ENCODE results near the gene S1PR1.

The S1PR1 gene

GRCh38 chr1:101247404-101248287 lies 10.8 kb downstream of the S1PR1 start:
- peak overlapping the region; percentile 58 to 82 (median 70) for H3K4me2 ChIP-seq
- H3K4me1 ChIP-seq = peaks cover 28 to 53% (median 41%) of the 10 kb centered on the region in 10 experiments
- no peak overlapping the region for H3K4me3 ChIP-seq
- no peak for TF ChIP-seq Cebpa-rat (IDR thresholded peaks at IDR 0.05)
- peaks cover 0 to 7% (median 0%) of the 10 kb centered on the region in 11 experiments; a peak in 2 of 22 replicates for H3K9me3 ChIP-seq (replicated peaks in 1 of 11)
- peaks cover 0 to 16% (median 2%) of the 10 kb centered on the region in 11 experiments; a peak in 14 of 22 replicates for H3K36me3 ChIP-seq
- H3K27ac ChIP-seq = no peak overlapping the region
- H3K27me3 ChIP-seq = no peaks in the 10 kb centered on the region
- no peaks in the 10 kb centered on the region; a peak in 1 of 22 replicates for H4K20me1 ChIP-seq
- no peak overlapping the region for H3K9ac ChIP-seq

GRCh38 chr1:101250222-101250621 lies 13.4 kb downstream of the S1PR1 start:
- Histone ChIP-seq H3K9me3 (replicated peaks in 1 of 11) (no peaks in the 10 kb centered on the region; a peak in 1 of 22 replicates), H3K4me2 (peak overlapping the region in 9 of 11 experiments; percentile 3 to 58 (median 26); a peak in 12 of 22 replicates), H3K27me3 (no peaks in the 10 kb centered on the region), H3K36me3 (no peaks in the 10 kb centered on the region), H3K4me3 (no peak overlapping the region), H3K9ac (no peak overlapping the region), H3K4me1 (peaks cover 28 to 53% (median 44%) of the 10 kb centered on the region in 10 experiments), H4K20me1 (no peaks in the 10 kb centered on the region), H3K27ac (no peak overlapping the region)
- TF ChIP-seq Cebpa-rat (IDR thresholded peaks at IDR 0.05) = no peak

- TF ChIP-seq Cebpa-rat (IDR thresholded peaks at IDR 0.05) = no peak
- Histone ChIP-seq H3K36me3 (no peaks in the 10 kb centered on the region), H3K27ac (no peak overlapping the region), H3K4me1 (peaks cover 28 to 52% (median 42%) of the 10 kb centered on the region in 10 experiments), H4K20me1 (no peaks in the 10 kb centered on the region), H3K4me3 (no peak overlapping the region), H3K4me2 (peak overlapping the region; percentile 3 to 58 (median 33); a peak in 14 of 22 replicates), H3K9ac (no peak overlapping the region), H3K9me3 (replicated peaks in 1 of 11) (no peaks in the 10 kb centered on the region; a peak in 1 of 22 replicates), H3K27me3 (no peaks in the 10 kb centered on the region)
Measured at GRCh38 chr1:101250656-101251272, 13.9 kb downstream of the S1PR1 start.

DNA sequence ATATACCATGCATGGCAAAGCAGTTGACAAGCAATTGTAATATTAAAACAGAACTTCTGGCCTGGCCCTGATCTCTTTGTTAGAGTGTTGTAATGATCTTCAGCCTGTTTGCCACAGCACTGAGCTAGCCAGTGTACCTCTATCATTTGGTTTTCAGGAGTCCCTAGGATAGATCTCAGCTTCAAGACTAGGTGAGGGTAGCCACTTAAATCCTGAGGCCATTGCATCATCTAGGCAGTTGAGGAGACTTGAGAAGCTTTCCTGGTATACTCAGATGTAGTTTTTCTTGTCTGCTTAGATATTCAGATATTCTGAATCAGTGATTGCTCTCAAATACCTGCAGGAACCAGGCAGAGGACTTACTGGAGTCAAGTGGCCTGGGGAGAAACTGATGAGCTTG lies 14.7 kb downstream of the S1PR1 start:
- Histone ChIP-seq H3K36me3 (no peaks in the 10 kb centered on the region), H3K27ac (no peak overlapping the region), H4K20me1 (no peaks in the 10 kb centered on the region), H3K4me3 (no peak overlapping the region), H3K27me3 (no peaks in the 10 kb centered on the region), H3K4me1 (peaks cover 21 to 51% (median 35%) of the 10 kb centered on the region in 10 experiments), H3K9me3 (replicated peaks in 1 of 11) (no peaks in the 10 kb centered on the region; a peak in 1 of 22 replicates), H3K4me2 (no peak overlapping the region), H3K9ac (no peak overlapping the region)
- TF ChIP-seq Cebpa-rat (IDR thresholded peaks at IDR 0.05) = no peak

DNA sequence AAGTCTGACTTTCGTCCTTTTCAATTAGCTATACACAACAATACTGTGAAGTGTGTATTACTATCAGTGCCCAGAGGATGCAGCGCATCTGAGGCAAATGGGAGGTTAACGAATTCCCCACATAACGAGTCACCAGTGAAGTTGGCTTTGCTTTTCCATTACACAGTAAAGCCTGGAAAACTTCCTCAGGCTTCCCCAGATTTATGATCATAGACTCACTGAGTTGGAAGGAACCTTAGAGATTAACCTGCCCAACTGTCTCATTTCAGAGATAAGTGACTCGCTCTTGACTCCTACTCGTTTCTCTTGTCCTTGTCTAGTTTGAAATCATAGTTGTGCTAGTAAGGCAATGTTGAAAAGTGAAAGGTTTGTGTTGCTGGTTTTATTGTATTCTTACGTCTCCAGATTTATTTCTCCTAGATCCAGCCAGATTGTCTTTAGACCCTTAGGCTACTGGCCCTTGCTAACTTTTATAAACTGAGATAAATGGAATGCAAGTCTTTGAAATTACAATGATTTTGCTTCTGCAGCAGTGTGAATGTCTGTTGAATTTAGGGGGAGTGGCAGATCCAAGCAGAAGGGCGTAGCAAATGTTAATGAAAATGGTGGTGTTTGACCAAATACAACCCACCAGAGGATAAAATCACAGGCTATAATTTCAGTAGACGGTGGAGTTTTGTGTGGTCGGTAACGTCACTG lies 17.3 kb downstream of the S1PR1 start:
- H3K4me3 ChIP-seq = no peak overlapping the region
- no peak for TF ChIP-seq Cebpa-rat (IDR thresholded peaks at IDR 0.05)

DNA sequence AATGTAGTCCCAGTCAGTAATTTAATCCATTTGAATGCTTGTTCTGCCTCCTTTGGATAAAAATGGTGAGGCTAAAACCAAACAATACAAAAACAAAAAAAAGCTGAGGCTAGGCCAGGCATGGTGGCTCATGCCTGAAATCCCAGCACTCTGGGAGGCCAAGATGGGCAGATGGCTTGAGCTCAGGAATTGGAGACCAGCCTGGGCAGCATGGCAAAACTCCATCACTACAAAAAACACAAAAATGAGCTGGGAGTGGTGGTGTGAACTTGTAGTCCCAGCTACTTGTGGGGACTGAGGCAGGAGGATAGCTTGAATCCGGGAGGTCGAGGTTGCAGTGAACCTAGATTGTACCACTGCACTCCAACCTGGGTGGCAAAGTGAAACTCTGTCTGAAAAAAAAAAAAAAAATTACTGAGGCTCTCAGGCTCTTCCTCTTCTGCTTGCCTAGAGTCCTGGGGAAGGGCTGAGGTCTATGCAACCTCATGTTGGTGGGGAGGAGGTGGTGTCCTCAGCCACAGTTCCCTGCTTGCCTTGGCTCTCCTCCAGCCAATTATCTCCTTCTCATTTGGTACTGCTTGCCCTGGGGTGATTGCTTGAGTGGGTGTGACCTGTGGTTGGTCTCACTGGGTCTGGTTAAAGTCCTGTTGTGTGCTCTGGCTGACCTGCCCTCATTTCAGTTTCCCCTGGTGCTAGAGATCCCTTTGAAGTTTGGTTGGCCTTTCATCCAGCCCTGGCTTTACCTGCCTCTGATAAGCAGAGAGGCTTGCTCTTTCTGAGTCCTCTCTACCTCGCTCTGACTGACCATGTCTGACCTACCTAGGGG lies 20.9 kb downstream of the S1PR1 start:
- H3K9ac ChIP-seq = peak overlapping the region in 6 of 11 experiments; percentile 7 to 81 (median 50); a peak in 7 of 22 replicates
- no peak overlapping the region for H3K4me3 ChIP-seq
- peak overlapping the region; percentile 2 to 92 (median 46); a peak in 19 of 22 replicates for H3K4me2 ChIP-seq
- TF ChIP-seq Cebpa-rat (IDR thresholded peaks at IDR 0.05) = no peak
- H3K9me3 ChIP-seq (replicated peaks in 1 of 11) = no peaks in the 10 kb centered on the region
- peak overlapping the region in 9 of 11 experiments; percentile 2 to 96 (median 90); a peak in 13 of 22 replicates for H3K27ac ChIP-seq
- peaks cover 7 to 78% (median 56%) of the 10 kb centered on the region in 10 experiments for H3K4me1 ChIP-seq
- no peaks in the 10 kb centered on the region for H3K27me3 ChIP-seq
- no peaks in the 10 kb centered on the region for H3K36me3 ChIP-seq
- no peaks in the 10 kb centered on the region for H4K20me1 ChIP-seq

More for the DNA sequence above, 17.3 kb downstream of the S1PR1 start:
- Histone ChIP-seq H3K4me1 (peaks cover 17 to 55% (median 30%) of the 10 kb centered on the region in 10 experiments), H3K36me3 (no peaks in the 10 kb centered on the region), H3K9me3 (replicated peaks in 1 of 11) (no peaks in the 10 kb centered on the region; a peak in 1 of 22 replicates), H4K20me1 (no peaks in the 10 kb centered on the region), H3K27ac (no peak overlapping the region), H3K4me2 (peak overlapping the region in 2 of 11 experiments; percentile 23 to 41; a peak in 3 of 22 replicates), H3K9ac (no peak overlapping the region), H3K27me3 (no peaks in the 10 kb centered on the region)

DNA sequence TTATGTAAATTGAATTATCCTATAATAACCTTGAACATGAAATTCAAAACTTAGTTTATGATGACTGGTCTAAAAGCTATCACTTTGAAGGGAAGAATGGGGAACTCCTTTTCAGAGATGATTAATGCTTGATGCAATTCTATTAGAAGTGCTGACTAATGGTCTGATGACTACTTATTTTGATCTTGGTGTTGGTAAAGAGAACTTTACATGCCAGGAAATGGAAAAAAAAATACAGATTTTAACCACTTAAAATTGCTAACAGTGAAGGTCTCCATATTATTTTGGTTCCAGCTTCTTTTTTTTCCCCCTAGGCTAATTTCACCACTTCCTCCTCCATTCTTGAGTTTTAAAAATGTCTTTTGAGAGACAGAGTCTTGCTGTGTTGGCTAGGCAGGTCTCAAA lies 22.9 kb downstream of the S1PR1 start:
- peak in 1 of 11 experiments; percentile 53; a peak in 1 of 22 replicates for TF ChIP-seq Cebpa-rat (IDR thresholded peaks at IDR 0.05)
- Histone ChIP-seq H4K20me1 (no peaks in the 10 kb centered on the region), H3K27me3 (no peaks in the 10 kb centered on the region), H3K9ac (peak overlapping the region in 9 of 11 experiments; percentile 19 to 86 (median 77); a peak in 14 of 22 replicates), H3K9me3 (replicated peaks in 1 of 11) (no peaks in the 10 kb centered on the region), H3K36me3 (no peaks in the 10 kb centered on the region), H3K4me1 (peaks cover 17 to 89% (median 74%) of the 10 kb centered on the region in 10 experiments), H3K4me3 (peak overlapping the region in 2 of 10 experiments; percentile 9 to 23; a peak in 2 of 20 replicates), H3K4me2 (peak overlapping the region; percentile 35 to 92 (median 74)), H3K27ac (peak overlapping the region in 10 of 11 experiments; percentile 53 to 96 (median 89); a peak in 20 of 22 replicates)
